GM21619 (cell line): ENCODE results near the gene EXOC3L1.

Experiments
- ATAC-seq: cut with Tn5 transposase; IDR thresholded peaks from one replicate; pipeline ENCODE4 v1.9.1; 2021; ENCODE audit not compliant: unreplicated experiment

The EXOC3L1 gene

DNA sequence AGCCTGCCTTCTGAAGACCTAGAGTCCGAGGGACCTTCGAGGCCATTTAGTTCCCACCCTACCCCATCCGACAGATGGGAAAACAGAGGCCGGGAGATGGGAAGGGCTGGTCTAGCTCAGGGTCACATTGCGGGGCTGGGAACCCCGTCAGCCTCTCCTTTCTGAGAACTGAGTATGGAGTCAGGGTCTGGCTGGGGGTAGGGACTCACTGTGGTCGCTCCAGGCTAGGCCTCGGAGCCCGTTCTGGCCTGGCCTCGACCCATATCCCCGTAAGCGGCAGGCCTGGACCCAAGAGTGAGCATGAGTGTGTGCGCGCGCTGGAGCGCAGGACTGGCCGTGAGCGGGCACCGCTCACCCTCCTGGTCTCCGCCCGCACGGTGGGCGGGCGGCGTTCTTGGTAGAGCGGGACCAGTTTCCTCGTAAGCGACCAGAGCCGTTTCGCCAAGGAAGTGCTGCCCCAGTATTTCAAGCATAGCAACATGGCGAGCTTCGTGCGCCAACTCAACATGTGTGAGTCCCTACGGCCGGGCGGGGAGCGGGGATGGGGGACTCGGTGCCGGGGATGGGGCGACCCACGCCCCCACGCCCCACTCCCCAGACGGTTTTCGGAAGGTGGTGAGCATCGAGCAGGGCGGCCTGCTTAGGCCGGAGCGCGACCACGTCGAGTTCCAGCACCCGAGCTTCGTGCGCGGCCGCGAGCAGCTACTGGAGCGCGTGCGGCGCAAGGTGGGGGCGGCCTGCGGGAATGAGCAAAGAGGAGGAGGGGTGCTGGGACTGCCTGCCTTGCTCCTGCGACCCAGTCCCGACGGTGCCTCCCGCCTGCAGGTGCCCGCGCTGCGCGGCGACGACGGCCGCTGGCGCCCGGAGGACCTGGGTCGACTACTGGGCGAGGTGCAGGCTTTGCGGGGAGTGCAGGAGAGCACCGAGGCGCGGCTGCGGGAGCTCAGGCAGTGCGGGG is 24.5 kb downstream of the EXOC3L1 start:
- ATAC-seq, result no peak

DNA sequence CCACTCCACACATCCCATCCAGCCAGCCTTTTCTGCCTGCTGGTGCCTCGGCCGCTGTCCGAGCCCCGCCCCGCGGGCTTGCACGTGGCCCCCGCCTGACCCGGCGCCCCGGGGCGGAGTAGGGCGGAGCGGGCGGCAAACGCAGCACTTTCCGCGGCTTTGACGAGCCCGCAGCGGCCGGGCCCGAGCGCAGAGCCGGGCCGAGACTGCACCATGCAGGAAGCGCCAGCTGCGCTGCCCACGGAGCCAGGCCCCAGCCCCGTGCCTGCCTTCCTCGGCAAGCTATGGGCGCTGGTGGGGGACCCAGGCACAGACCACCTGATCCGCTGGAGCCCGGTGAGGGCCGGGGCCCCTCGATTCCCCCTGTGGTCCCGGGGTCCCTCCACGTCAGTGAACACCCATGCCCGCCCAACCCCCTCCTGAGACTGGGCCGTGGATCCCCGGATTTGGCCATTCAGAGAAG is 25.3 kb downstream of the EXOC3L1 start, which contains the start of gene HSF4:
TSS of gene HSF4 (plus strand) at position 147 of the 463 bp plus-strand sequence. CDS start at position 214, 67 bp downstream.
- ATAC-seq, result no peak

DNA sequence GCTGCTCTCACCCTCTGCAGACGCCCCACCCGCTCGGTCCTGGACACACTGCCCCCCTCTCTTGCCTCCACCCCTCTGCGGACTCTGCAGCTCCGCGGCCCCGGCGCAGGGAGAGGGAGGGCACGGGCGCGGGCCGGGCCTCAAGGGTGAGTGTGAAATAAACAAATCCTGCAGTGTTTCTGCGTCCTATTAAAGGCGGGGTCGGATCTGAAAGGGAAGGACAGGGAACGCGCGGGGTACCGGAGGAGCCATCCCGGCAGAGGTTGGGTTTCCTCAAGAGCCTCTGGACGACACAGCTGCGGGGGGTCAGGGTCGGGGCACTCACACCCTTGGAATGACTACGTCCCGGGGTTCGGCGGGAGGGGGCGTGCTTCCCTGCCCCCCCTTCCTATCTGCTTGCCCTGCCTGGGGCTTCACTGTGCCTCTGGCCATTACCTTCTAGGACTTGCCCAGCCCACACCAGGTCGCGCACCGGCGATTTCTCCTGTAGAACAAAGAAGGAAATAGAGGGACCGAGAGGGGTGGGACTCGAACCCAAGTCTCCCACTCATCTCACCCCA is 25.9 kb downstream of the EXOC3L1 start:
- no peak for ATAC-seq

DNA sequence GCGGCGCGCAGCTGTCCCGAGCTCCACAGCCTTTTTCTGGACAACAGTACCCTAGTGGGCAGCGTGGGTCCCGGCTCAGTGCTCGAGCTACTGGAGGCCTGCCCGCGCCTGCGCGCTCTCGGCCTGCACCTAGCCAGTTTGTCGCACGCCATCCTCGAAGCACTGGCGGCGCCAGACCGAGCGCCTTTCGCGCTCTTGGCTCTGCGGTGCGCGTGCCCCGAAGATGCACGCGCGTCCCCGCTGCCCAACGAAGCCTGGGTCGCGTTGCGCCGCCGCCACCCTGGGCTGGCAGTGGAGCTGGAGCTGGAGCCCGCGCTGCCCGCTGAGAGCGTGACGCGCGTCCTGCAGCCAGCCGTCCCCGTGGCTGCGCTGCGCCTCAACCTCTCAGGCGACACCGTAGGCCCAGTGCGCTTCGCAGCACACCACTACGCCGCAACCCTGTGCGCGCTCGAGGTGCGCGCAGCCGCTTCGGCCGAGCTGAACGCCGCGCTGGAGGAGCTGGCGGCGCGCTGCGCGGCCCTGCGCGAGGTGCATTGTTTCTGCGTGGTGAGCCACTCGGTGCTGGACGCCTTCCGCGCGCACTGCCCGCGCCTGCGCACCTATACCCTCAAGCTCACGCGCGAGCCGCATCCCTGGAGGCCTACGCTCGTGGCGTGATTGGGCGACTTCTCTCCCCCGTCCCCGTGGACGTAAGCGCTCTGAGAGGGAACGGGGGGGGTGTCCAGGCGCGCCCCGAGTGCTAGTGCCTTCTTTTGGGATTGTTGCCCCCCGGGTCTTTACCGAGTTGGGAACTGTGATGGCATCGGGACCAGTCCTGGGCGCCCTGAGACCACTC is 26.6 kb downstream of the EXOC3L1 start:
- no peak for ATAC-seq

DNA sequence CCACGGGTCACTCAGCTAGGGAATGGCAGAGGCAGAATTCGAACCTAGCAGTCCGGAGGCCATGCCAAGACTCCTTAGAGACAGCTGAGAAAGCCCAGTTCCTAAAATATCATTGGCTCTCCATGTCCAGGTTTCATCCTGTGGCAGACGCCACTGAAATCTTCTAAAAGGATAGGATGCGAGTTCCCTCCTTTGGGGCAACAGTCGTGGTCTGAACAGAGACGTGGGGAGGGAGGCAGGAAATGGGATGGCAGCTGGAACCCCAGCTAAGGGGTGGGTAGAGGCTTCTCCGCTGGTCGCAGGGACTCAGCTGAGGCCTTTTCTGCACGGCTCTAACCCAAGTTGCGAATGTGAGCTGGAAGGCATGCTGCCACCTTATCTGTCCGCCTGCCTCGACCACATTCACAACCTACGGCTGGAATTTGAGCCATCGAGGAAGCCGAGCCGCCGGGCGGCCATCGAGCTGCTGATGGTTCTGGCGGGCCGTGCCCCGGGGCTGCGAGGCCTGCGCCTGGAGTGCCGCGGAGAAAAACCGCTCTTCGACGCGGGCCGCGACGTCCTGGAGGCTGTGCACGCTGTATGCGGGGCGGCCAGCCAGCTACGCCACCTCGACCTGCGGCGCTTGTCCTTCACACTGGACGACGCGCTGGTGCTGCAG is 27.3 kb downstream of the EXOC3L1 start:
- ATAC-seq, result no peak

DNA sequence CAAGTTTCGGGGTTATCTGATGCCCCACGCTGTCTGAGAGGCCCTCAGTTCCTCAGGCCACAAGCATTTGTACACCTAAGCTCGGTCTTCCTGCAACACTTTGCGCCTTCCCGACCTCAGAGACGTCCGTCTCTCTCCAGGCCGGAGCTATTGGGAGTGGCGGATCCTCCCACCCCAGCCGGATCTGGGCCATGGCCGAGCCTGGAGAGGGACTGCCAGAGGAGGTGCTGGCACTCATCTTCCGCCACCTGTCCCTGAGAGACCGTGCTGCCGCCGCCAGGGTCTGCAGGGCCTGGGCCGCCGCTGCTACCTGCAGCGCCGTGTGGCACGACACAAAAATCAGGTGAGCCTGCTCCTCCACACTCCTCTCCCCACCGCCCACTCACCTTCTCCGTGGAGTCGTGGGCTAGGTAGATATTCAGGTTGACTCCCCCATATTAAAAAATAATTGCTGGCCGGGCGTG is 28.3 kb downstream of the EXOC3L1 start:
- no peak for ATAC-seq

DNA sequence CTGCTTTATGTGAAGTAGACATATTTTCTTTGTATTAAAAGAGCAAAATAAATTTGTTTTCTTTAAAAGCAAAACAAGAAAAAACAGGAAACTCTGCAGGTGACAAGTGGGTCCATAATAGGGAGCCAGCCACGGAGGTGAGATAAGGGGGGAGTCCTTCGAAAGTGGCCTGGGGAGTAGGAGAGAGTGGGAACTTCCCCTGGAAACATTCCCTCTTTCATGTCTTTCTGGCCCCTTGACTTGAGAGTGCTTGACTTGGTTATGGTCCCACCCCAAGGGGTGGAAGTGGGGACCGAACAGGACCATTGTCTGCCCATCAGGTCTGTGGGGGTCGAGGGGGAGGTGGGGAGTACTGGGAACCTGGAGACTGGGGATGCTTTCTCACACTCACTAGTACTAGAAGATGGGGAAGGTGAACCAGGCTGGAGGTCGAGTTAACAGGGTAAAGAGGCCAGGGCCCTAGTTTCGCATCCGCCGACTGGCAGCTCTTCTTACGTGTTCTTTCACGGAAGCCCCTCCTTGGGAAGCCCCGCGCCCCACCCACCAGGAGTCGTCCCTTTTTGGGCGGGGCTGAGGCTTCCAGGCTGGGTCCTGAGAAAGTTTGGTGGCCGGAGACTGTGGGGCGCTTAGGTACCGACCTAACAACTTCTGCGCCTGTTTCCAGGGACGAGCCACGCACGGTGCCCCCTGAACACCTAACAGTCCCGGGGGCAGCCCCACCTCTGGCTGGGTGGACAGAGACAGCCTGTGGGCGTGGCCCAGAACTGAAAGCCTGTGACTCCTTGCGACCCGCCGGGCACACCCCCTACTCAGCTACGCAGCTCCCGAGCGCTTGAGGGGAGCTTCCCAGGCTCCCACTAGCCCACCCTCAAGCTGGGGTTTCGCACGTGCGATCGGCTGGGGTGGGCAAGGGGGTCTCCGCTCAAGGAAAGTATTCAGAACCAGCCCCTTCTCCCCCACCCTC is 31.0 kb downstream of the EXOC3L1 start:
- peak; percentile 34 for ATAC-seq

DNA sequence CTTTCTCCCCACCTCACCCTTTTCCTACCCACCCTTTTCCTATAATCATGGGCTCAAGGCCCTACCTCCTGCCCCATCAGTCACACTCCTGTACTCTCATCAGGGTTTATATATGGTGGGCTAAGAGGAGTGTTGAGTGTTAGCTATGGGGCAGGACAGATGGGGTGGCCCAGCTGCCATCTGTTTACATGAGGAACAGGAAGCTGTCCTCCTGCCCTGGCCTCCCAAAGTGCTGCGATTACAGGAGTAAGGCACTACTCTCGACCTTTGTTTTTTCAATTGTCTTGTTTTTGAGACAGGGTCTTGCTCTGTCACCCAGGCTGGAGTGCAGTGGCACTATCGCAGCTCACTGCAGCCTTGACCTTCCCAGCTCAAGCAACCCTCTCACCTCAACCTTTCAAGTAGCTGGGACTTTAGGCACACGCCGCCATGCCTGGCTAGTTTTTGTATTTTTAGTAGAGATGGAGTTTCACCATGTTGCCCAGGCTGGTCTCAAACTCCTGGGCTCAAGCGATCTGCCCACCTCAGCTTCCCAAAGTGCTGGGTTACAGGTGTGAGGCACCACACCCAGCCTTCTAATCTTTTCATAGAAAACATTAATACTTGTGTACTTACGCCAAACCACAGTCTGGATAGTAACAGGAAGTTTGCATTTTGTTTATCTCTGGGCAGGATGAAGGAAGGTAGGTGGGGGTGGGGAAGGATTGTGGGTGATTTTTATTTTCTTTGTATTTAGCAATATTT is 31.9 kb downstream of the EXOC3L1 start:
- no peak for ATAC-seq

DNA sequence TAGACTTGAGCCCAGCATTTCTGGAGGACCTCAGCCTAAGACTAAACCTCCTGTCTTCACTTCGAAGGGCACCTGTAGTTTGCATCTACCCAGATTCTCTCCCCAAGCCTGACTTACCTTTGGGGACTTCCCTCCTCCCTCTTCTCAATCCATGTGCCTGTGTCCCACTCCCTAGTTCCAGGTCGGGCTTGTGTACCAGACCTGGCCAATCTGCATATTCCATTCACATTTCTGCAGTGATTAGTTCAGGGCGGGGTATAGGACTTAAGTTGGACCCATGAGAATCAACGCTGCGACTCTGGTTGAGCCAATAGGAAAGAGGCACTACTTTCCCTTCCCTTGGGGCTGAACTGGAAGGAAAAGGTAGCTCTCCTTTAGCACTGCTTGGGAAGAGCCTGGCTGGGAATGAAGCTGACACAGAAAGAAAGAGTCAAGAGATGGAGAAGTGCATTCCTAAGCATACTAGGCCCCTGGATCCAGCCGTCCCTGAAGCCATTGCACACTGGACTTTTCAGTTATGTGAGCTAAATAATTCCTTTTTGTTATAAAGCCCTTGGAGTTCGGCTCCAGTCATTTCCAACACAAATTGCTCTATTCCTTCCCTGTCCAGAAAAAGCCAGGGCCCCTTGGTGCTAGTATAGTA is 32.7 kb downstream of the EXOC3L1 start:
- ATAC-seq, result no peak

DNA sequence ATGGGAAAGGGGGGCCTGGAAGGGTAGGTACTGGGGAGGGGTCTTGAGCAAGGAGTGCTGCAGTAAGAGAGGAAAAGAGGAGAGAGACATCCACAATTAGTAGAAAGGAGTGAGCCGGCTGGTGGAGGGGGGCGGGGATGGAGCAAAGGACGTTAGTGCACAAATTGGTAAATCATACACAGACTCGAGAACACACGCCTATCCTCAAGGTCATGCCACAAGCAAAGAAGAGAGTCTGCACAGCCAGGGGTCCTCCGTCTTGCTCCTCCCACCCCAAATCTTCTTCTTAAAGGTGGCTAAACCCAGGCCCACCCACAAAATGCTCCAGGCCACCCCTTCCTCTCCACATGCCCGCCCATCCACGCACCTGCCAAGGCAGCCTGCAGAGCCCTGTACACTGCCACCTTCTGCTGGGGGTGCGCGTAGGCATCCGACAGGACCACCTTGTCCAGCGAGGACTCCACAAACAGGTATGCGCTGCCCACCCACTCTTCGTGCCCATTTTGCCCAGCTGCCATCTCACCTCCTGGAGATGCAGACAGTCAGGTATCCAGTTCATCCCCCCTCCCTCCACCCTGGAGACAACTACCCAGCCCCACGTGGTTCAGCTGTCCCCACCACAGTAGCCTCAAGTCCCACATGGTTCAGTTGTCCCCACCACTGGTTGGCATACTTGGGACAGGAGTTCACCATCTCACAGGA is 33.6 kb downstream of the EXOC3L1 start:
- ATAC-seq, result no peak

DNA sequence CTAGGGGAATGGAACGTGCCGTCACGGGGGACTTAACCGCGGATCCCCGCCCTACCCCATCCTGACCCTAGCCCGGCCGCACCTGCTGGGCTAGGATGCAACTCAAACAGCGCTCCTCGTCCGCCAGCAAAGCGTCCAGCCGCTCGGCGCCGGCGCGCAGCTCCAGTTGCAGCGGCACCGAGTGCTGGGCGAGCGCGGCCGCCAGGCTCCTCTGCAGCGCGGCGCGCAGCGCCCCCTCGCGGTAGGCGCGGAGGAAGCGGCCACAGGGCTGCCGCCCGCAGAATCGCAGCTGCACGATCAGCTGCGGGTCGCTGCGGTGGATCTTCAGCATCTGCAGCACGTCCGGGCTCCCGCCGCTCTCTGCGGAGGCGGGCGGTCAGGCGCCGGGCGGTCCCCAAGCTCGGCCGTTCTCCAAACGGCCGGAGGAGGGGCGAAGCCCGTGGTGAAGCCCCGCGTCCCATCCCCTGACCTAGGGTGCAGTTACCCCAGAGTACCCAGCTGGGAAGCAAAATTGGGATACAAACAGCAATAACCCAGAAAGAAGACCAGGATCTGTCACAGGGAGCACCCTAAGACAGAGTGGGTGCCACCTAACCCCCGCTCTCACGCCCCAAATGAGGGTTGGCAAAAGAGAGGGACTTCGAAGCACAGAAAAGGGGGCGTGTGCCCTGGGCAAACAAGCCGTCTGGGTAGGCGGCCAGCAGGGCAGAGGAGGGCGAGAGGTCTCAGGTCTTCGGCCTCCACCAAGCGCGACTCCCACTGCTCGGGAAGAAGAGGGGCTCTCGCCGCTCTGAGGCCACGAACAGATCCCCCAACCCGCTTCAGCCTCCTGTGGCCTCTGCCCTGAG is 34.4 kb downstream of the EXOC3L1 start:
- ATAC-seq, result no peak

DNA sequence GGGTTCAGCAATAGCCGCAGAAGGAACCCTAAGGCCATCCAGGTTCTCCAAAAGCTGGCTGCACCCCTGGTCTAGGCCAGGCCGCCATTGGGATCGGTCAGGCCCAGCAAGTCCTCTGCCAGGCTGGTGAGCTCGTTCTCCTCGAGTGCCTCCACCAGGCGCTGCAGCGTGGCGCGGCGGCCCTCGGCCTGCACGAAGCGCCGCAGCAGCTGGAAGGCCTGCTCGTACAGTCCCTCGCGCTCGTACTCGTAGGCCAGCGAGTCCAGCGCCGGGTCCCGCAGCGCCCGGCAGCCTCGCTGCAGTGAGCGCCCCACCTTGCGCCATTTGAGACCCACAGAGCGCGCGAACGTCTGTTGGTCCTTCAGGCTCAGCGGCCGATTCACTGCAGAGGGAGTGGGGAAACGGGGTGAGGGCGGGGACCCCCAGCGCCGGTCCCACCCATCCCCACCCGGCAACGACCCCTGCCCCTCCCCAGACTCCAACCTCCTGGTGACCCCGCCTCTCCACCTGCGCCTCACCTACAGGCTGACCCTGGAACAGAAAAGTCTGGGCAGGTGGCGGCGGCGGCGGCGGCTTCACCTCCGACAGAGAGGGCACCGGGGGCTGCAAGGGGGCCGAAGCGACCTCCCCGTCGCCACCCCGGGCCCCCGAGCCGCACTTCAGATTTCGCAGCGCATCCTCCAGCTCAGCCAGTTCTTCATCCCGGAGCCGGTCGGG is 35.2 kb downstream of the EXOC3L1 start:
- ATAC-seq, result no peak

DNA sequence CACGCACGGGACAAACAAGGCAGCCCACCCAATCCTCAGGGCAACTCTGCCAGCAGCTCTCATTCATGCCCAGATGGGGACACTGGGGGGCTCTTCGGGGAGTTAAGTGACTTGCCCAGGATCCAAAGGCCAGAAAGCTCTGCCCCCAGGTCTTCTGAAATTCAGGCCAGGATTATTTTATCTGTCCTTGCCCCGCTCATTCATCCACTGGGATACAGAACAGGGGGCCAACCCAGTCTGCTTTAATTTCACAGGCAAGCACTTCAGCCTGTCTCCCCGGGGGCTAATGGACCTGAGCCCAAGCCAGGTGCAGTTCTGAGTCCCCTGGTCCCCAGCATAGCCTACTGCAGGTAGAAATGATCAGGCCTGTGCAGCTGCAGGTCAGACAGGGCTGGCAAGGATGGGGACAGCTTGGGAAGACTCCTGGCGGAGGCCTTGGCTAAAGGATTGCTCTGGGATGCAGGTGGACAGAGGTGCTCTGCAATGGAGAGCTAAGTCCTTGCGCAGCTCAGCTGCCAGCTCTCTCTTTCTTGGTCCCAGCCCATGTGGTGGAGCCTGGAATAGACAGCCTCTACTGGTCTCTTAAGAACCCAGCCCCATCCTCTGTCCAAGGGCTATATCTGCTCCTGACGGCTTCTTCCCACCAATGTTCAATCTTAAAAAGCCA is 38.4 kb downstream of the EXOC3L1 start:
- no peak for ATAC-seq

DNA sequence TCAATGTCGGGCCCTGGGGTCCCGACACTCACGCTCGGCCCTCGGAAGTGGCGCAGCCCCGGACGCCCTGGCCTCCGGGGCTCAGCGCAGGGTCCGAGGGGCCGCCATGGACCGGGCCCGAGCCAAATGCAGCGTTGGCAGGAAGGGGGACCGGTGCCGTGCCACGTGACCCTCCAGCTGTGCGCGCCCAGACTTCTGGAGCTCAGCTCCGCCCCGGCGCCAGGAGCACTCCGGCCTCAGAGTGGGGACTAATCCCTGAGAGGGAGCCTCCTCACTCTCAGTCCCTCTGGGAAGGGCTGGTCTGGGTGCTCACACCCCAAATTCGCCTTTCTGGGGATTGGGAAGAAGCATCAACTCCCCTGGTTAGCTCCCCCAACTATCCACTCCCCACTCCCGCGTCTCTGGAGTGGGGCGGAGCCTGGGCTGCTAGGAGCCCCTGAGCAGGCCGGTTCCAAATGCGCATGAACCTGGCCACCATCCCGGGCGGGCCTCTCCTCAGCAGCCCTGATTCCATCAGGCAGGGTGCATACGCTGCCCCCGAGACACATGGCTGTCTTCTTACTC is 39.0 kb downstream of the EXOC3L1 start, which contains the start of gene B3GNT9:
TSS of gene B3GNT9 (minus strand) at position 166 of the 564 bp plus-strand sequence. CDS start 513 bp downstream, outside the sequence.
- peak; percentile 39 for ATAC-seq
